CD4-positive, CD25-positive, alpha-beta regulatory T cell (primary cell): ENCODE measurements around the gene DPEP3. TPM values are rescaled to one million over a fixed set of nuclear protein-coding genes. Genes with fewer than 3 reads are reported as not detected.
A peak's percentile ranks its signal among the peaks of the same experiment; 100 is the strongest.

Experiments
- ATAC-seq, 2 donors: fragments of 150-1000 bp; cut with Tn5 transposase; one replicate each; pipeline ENCODE4 v1.10.0; 2021; ENCODE audit warnings: low read depth in 2 of 2, moderate number of reproducible peaks in 2 of 2, moderate library complexity in 1 of 2
- DNase-seq, 3 donors: peaks; one replicate each; pipeline versions ENCODE4 v3.0.0 to v3.0.0-alpha.2; 2012 to 2022; ENCODE audit warnings: mixed read lengths in 1 of 3
- H3K27ac ChIP-seq: one replicate; pipeline ENCODE4 v1.7.0; 2013; ENCODE audit warnings: mild to moderate bottlenecking, low read length; ENCODE audit not compliant: insufficient read depth, poor library complexity, severe bottlenecking
- H3K27me3 ChIP-seq: one replicate; pipeline ENCODE4 v1.7.0; 2013; ENCODE audit warnings: low read length; ENCODE audit not compliant: control insufficient read depth, insufficient read depth
- H3K36me3 ChIP-seq: one replicate; pipeline ENCODE4 v1.7.0; 2013; ENCODE audit warnings: mild to moderate bottlenecking, low read length, moderate library complexity; ENCODE audit not compliant: control insufficient read depth, insufficient read depth
- H3K4me1 ChIP-seq: 2 replicates; pipeline ENCODE4 v1.7.0; 2013; ENCODE audit warnings: mild to moderate bottlenecking, low read length; ENCODE audit not compliant: insufficient read depth, control insufficient read depth, poor library complexity, severe bottlenecking
- H3K4me3 ChIP-seq: one replicate; pipeline ENCODE4 v1.7.0; 2013; ENCODE audit warnings: low read depth, mild to moderate bottlenecking, low read length, moderate library complexity
- H3K9me3 ChIP-seq, 2 experiments: 1 replicate in 1 of 2; 2 replicates in 1 of 2; pipeline ENCODE4 v1.7.0; 2013; ENCODE audit warnings: low read length in 2 of 2, mild to moderate bottlenecking in 1 of 2, moderate library complexity in 1 of 2; ENCODE audit not compliant: control insufficient read depth in 2 of 2
- H3K27ac Mint-ChIP-seq, 3 donors: one replicate each; pipeline ENCODE4 v1.8.0; 2020 to 2022; ENCODE audit warnings: mild to moderate bottlenecking in 3 of 3, mixed read lengths in 3 of 3, moderate library complexity in 2 of 3
- H3K27me3 Mint-ChIP-seq: one replicate; pipeline ENCODE4 v1.8.0; 2022; ENCODE audit warnings: mild to moderate bottlenecking, mixed read lengths
- H3K36me3 Mint-ChIP-seq: one replicate; pipeline ENCODE4 v1.8.0; 2020; ENCODE audit warnings: mixed read lengths
- H3K4me1 Mint-ChIP-seq, 4 donors: one replicate each; pipeline ENCODE4 v1.8.0; 2020 to 2022; ENCODE audit warnings: mixed read lengths in 4 of 4, mild to moderate bottlenecking in 1 of 4
- H3K4me3 Mint-ChIP-seq, 4 donors: one replicate each; pipeline ENCODE4 v1.8.0; 2020 to 2022; ENCODE audit warnings: mild to moderate bottlenecking in 4 of 4, mixed read lengths in 4 of 4, moderate library complexity in 3 of 4
- H3K9me3 Mint-ChIP-seq, 7 donors: one replicate each; pipeline ENCODE4 v1.8.0; 2020 to 2022; ENCODE audit warnings: mixed read lengths in 7 of 7, mild to moderate bottlenecking in 3 of 7, moderate library complexity in 2 of 7
- polyA plus RNA-seq, 4 donors: library from polyadenylated mRNA; unstranded; fragments of 300-500 nt; fragmentation: Illumina TruSeq; gene quantifications; one replicate each; pipeline ENCODE4 v1.2.3, GENCODE V29; 2021
- total RNA-seq: library from RNA; stranded (reverse); gene quantifications from one replicate; pipeline ENCODE4 v1.2.3, GENCODE V29; 2022

Gene DPEP3
- total and polyA plus RNA-seq, 5 donors from 2014 or later: 0.19 to 0.44 TPM; not detected in 3

DNA sequence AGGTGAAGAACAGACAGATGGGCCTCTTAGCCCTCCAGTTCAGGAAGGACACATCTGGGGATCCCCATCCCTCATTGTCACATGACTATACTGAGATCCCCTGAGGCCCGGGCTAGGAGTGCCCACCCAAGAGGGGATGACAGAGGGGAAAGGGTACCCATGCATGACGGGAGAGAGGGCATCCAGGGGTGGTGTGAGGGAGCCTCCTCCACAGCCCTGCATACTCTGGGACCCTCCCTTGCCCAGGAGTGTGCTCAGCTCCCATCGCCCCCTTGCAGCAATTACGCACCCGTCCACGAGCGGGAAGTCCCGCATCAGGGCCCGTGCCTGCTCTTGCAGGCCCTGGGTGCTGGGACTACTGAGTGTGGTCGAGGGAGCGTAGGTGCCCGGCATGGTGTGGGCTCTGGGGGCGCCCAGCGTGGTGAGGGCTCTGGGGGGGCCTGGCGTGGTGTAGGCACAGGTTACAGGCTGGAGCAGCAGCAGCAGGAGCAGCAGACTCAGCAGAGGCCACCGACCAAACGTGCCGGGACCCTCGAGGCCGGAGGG, 12.4 kb upstream of the DPEP3 start:
- H3K4me1 Mint-ChIP-seq: peaks cover 0 to 54% (median 29%) of the 10 kb centered on the region in 4 donors
- H3K4me3 Mint-ChIP-seq: peak overlapping the region in 3 of 4 donors; percentile 51 to 88 (median 71)
- no peak for ATAC-seq
- H3K4me1 ChIP-seq: peaks cover 34% of the 10 kb centered on the region
- H3K9me3 ChIP-seq: no peaks in the 10 kb centered on the region
- no peaks in the 10 kb centered on the region for H3K27me3 ChIP-seq
- H3K9me3 Mint-ChIP-seq: no peaks in the 10 kb centered on the region
- peak overlapping the region; percentile 85 for H3K27ac ChIP-seq
- no peaks in the 10 kb centered on the region for H3K36me3 ChIP-seq
- no peaks in the 10 kb centered on the region for H3K27me3 Mint-ChIP-seq
- peak overlapping the region; percentile 65 to 100 (median 97) for H3K27ac Mint-ChIP-seq
- peak in 1 of 3 donors; percentile 32 for DNase-seq
- H3K36me3 Mint-ChIP-seq: peaks cover 12% of the 10 kb centered on the region
- H3K4me3 ChIP-seq: no peak overlapping the region

DNA sequence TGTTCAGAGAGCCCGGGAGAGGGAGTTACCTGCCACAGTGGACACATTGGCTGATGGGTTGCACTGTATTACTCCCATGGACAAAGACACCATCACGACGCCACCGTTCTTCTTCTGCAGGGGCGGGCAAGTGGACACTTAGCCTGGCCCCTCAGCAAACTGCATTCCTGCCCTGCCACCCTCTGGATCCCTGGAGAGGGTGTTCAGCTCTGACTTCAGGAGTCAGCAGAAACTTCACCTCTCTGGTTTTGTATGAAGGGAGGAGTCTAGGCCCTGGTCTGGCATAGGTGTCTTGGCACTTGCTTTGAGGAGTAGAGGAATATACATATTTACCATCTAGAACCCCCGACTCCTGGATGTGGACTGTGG, 9.7 kb upstream of the DPEP3 start:
- no peaks in the 10 kb centered on the region for H3K36me3 ChIP-seq
- no peaks in the 10 kb centered on the region for H3K27me3 ChIP-seq
- peaks cover 22% of the 10 kb centered on the region for H3K4me1 ChIP-seq
- Mint-ChIP-seq H3K27me3 (no peaks in the 10 kb centered on the region), H3K4me3 (peak overlapping the region in 1 of 4 donors; percentile 75), H3K36me3 (peaks cover 3% of the 10 kb centered on the region), H3K4me1 (peaks cover 0 to 33% (median 17%) of the 10 kb centered on the region in 4 donors), H3K27ac (peak overlapping the region in 2 of 3 donors; percentile 18 to 60), H3K9me3 (no peaks in the 10 kb centered on the region)
- DNase-seq (no peak), ATAC-seq (no peak)
- H3K4me3 ChIP-seq: no peak overlapping the region
- H3K27ac ChIP-seq: no peak overlapping the region
- H3K9me3 ChIP-seq: no peaks in the 10 kb centered on the region

DNA sequence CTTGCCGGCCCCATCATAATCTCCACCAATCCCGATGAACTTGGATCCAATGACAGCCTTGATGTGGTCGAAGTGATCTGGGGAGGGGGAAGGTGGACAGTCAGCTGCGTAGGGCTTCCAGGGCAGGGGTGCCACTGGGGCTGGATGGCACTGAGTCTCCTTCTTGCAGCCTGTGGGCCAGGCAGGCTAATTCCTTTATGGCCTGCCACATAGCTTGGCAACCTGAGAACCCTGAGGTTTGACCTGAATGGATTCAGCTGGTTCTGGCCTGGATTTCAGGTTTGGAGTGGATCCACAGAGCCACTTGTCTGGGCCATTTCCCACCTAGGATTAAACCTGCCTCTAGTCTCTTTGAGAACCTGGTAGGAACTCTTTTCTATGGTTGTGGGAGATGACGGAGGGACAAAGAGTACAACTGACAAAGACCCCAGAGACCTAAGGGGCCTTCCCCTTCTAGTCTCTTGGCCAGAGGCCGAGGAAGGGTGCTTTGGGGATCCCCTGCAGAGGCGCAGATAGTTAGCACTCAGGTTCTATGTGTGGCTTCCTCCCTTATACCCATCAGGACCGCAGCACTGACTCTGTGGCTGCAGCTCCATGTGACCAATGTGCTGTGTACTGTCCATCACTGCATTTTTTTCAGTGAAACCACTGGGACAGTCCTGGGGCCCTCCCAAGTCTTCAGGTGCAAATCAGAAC, 9.2 kb upstream of the DPEP3 start:
- Histone ChIP-seq H3K4me3 (no peak overlapping the region), H3K36me3 (no peaks in the 10 kb centered on the region), H3K4me1 (peaks cover 25% of the 10 kb centered on the region), H3K9me3 (no peaks in the 10 kb centered on the region), H3K27ac (no peak overlapping the region), H3K27me3 (no peaks in the 10 kb centered on the region)
- Mint-ChIP-seq H3K36me3 (peaks cover 3% of the 10 kb centered on the region), H3K27ac (peak overlapping the region in 2 of 3 donors; percentile 60 to 89), H3K4me1 (peaks cover 0 to 34% (median 17%) of the 10 kb centered on the region in 4 donors), H3K9me3 (no peaks in the 10 kb centered on the region), H3K4me3 (no peak overlapping the region), H3K27me3 (no peaks in the 10 kb centered on the region)
- ATAC-seq (no peak), DNase-seq (no peak)

DNA sequence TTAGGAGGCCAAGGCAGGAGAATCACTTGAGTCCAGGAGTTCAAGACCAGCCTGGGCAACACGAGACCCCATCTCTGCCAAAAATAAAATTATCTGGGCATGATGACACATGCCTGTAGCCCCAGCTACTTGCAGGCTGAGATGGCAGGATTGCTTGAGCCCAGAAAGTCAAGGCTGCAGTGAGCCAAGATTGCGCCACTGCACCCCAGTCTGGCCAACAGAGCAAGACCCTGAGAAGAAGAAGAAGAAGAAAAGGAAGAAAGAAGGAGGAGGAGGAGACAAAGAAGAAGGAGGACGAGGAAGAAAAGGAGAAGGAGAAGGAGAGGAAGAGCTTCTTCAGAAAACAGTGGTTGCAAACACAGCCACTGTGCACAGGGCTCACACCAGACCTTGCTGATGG, 8.4 kb upstream of the DPEP3 start:
- H3K27me3 Mint-ChIP-seq: no peaks in the 10 kb centered on the region
- Histone ChIP-seq H3K36me3 (no peaks in the 10 kb centered on the region), H3K9me3 (no peaks in the 10 kb centered on the region), H3K27me3 (no peaks in the 10 kb centered on the region), H3K27ac (no peak overlapping the region), H3K4me3 (no peak overlapping the region), H3K4me1 (peaks cover 27% of the 10 kb centered on the region)
- H3K9me3 Mint-ChIP-seq: no peaks in the 10 kb centered on the region
- DNase-seq (no peak), ATAC-seq (no peak)
- peaks cover 0 to 37% (median 19%) of the 10 kb centered on the region in 4 donors for H3K4me1 Mint-ChIP-seq
- H3K27ac Mint-ChIP-seq: peak overlapping the region in 2 of 3 donors; percentile 69 to 89
- no peak overlapping the region for H3K4me3 Mint-ChIP-seq
- peaks cover 3% of the 10 kb centered on the region for H3K36me3 Mint-ChIP-seq

DNA sequence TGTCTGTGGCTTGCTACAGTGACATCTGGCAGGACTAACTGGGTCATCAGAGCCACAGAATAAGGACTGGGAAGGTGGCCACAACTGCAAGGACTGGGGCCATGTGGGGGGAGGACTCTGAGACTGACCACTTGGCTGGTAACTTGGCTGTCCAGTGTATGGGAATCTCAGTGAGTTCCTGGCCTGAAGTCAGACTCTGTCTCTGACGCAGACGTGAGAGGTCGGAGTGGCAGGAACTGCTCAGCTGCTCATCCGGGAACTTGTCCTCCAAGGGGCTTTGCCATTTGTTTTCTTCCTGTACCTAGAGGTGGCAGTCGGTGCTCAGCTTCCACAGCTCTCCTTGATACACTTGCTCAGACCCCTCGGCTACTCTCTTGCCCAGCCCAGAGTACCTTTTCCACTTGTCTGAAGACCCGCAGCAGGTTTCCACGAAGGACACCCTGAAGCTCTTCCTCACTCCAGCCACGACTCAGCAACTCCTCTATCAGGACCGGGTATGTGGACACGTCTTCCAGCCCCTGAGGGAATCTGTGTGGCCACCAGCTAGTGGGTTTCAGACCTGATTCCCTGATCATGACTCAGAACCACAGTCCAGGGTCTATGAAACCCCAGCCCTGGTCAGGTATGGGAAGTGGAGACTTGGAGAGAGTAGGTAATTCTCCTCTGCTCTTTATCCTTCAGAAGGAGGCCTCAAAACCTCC, 7.3 kb upstream of the DPEP3 start:
- peaks cover 0 to 38% (median 21%) of the 10 kb centered on the region in 4 donors for H3K4me1 Mint-ChIP-seq
- no peaks in the 10 kb centered on the region for H3K9me3 Mint-ChIP-seq
- no peak overlapping the region for H3K27ac ChIP-seq
- no peak overlapping the region for H3K4me3 ChIP-seq
- peaks cover 3% of the 10 kb centered on the region for H3K36me3 Mint-ChIP-seq
- no peak for ATAC-seq
- no peaks in the 10 kb centered on the region for H3K9me3 ChIP-seq
- no peaks in the 10 kb centered on the region for H3K36me3 ChIP-seq
- H3K27me3 Mint-ChIP-seq: no peaks in the 10 kb centered on the region
- no peak overlapping the region for H3K4me3 Mint-ChIP-seq
- peaks cover 22% of the 10 kb centered on the region for H3K4me1 ChIP-seq
- no peak for DNase-seq
- no peaks in the 10 kb centered on the region for H3K27me3 ChIP-seq
- H3K27ac Mint-ChIP-seq: peak overlapping the region; percentile 88 to 91 (median 89)

DNA sequence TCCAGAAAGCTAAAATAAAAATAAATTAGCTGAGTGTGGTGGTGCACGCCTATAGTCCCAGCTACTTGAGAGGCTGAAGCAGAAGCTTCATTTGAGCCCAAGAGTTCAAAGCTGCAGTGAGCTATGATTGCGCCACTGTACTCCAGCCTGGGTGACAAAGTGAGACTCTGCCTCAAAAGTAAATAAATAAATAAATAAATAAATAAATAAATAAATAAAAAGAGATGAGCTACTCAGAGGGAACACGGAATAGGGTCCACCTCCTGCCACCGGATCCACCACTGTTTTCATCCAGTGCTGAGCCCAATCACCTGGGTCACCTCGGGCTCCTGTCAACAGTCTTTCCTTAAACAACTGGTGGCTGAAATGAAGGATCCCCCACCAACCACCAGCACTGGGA, 6.7 kb upstream of the DPEP3 start:
- no peaks in the 10 kb centered on the region for H3K9me3 ChIP-seq
- peaks cover 0 to 38% (median 21%) of the 10 kb centered on the region in 4 donors for H3K4me1 Mint-ChIP-seq
- peaks cover 19% of the 10 kb centered on the region for H3K4me1 ChIP-seq
- no peaks in the 10 kb centered on the region for H3K27me3 ChIP-seq
- H3K9me3 Mint-ChIP-seq: no peaks in the 10 kb centered on the region
- no peak for DNase-seq
- H3K36me3 Mint-ChIP-seq: peaks cover 3% of the 10 kb centered on the region
- H3K36me3 ChIP-seq: no peaks in the 10 kb centered on the region
- H3K4me3 ChIP-seq: no peak overlapping the region
- H3K27ac Mint-ChIP-seq: peak overlapping the region in 1 of 3 donors; percentile 52
- no peak overlapping the region for H3K27ac ChIP-seq
- ATAC-seq: no peak
- H3K4me3 Mint-ChIP-seq: no peak overlapping the region
- no peaks in the 10 kb centered on the region for H3K27me3 Mint-ChIP-seq

DNA sequence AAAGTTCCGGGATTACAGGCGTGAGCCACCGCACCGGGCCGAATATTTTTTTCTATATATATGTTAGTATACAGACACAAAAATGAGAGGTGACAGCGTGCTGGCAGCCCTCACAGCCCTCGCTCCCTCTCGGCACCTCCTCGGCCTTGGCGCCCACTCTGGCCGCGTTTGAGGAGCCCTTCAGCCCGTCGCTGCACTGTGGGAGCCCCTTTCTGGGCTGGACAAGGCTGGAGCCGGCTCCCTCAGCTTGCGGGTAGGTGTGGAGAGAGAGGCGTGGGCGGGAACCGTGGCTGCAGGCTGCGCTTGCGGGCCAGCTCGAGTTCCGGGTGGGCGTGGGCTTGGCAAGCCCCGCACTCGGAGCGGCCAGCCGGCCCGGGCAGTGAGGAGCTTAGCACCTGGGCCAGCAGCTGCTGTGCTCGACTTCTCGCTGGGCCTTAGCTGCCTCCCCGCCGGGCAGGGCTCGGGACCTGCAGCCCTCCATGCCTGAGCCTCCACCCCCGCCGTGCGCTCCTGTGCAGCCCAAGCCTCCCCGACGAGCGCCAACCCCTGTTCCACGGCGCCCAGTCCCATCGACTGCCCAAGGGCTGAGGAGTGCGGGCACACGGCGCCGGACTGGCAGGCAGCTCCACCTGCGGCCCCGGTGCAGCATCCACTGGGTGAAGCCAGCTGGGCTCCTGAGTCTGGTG, 1.9 kb upstream of the DPEP3 start:
- ATAC-seq: no peak
- DNase-seq: no peak
- H3K4me1 Mint-ChIP-seq: peaks cover 0 to 27% (median 14%) of the 10 kb centered on the region in 4 donors
- no peak overlapping the region for H3K27ac Mint-ChIP-seq
- H3K4me3 Mint-ChIP-seq: no peak overlapping the region
- H3K36me3 Mint-ChIP-seq: no peaks in the 10 kb centered on the region
- H3K27me3 ChIP-seq: no peaks in the 10 kb centered on the region
- no peaks in the 10 kb centered on the region for H3K9me3 Mint-ChIP-seq
- H3K4me1 ChIP-seq: peaks cover 19% of the 10 kb centered on the region
- no peaks in the 10 kb centered on the region for H3K27me3 Mint-ChIP-seq
- H3K4me3 ChIP-seq: no peak overlapping the region
- H3K9me3 ChIP-seq: no peaks in the 10 kb centered on the region
- no peak overlapping the region for H3K27ac ChIP-seq
- no peaks in the 10 kb centered on the region for H3K36me3 ChIP-seq
